Stimulated activated naive B cell treated with anti-CD40 and anti-IgM and Interleukin-4, amounts not matched to agents 10 μg/mL and 1 μg/mL and 100 μg/mL, for 72 hours (primary cell): ENCODE measurements around the gene MAPK10.
A peak's percentile ranks its signal among the peaks of the same experiment; 100 is the strongest.
"Not testable (repeated sequence)": the region's sequence is repeated elsewhere in the genome, so short reads cannot be mapped to it uniquely, and the experiment has no call there.

Experiments used
- ATAC-seq, 2 donors: fragments of 150-1000 bp; cut with Tn5 transposase; replicated peaks; 2 replicates each; pipeline ENCODE4 v1.10.0; 2021; ENCODE audit warnings: moderate library complexity in 1 of 2
- DNase-seq: peaks from one replicate; pipeline ENCODE4 v3.0.0; 2021
- H3K27ac Mint-ChIP-seq: one replicate; pipeline ENCODE4 v1.8.0; 2022; ENCODE audit warnings: mild to moderate bottlenecking, mixed read lengths
- H3K27me3 Mint-ChIP-seq, 2 donors: one replicate each; pipeline ENCODE4 v1.8.0; 2022; ENCODE audit warnings: mixed read lengths in 2 of 2
- H3K36me3 Mint-ChIP-seq, 2 donors: one replicate each; pipeline ENCODE4 v1.8.0; 2022; ENCODE audit warnings: mixed read lengths in 2 of 2, mild to moderate bottlenecking in 1 of 2
- H3K4me1 Mint-ChIP-seq, 2 donors: one replicate each; pipeline ENCODE4 v1.8.0; 2022; ENCODE audit warnings: mixed read lengths in 2 of 2, mild to moderate bottlenecking in 1 of 2
- H3K4me3 Mint-ChIP-seq, 2 donors: one replicate each; pipeline ENCODE4 v1.8.0; 2022; ENCODE audit warnings: mild to moderate bottlenecking in 2 of 2, mixed read lengths in 2 of 2, moderate library complexity in 1 of 2
- H3K9me3 Mint-ChIP-seq, 2 donors: one replicate each; pipeline ENCODE4 v1.8.0; 2022; ENCODE audit warnings: mixed read lengths in 2 of 2, mild to moderate bottlenecking in 1 of 2

Gene MAPK10

GRCh38 chr4:86026720-86027119, 333.1 kb downstream of the MAPK10 start:
- DNase-seq (no peak), ATAC-seq (no peak)
- H3K4me1 Mint-ChIP-seq, result peaks cover 0 to 4% of the 10 kb centered on the region in 2 donors
- H3K27me3 Mint-ChIP-seq, result no peaks in the 10 kb centered on the region
- no peak overlapping the region for H3K27ac Mint-ChIP-seq
- peaks cover 0 to 4% of the 10 kb centered on the region in 2 donors for H3K9me3 Mint-ChIP-seq
- H3K4me3 Mint-ChIP-seq, result no peak overlapping the region
- no peaks in the 10 kb centered on the region for H3K36me3 Mint-ChIP-seq

- not testable (repeated sequence) for H3K9me3 Mint-ChIP-seq, H3K4me3 Mint-ChIP-seq, H3K27me3 Mint-ChIP-seq, H3K36me3 Mint-ChIP-seq, DNase-seq, H3K27ac Mint-ChIP-seq, H3K4me1 Mint-ChIP-seq, ATAC-seq
Observed at GRCh38 chr4:86021671-86022070, 338.2 kb downstream of the MAPK10 start.

DNA sequence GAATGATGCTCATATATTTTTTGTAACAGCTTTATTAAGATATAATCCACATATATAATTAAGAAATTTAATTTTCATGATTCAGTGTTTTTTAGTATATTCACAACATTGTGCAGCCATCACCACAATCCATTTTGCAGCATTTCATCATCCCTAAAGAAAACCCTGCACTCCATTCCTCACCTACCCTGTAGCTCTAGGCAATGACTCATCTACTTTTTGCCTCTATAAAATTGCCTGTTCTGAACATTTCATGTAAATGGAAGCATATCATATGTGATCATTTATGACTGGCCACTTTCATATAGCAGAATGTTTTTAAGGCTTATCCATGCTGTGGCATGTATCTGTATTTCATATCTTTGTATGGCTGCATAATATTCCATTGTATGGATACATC, 339.9 kb downstream of the MAPK10 start:
- H3K4me1 Mint-ChIP-seq, result peaks cover 4 to 6% of the 10 kb centered on the region in 2 donors
- ATAC-seq, result no peak

GRCh38 chr4:86019362-86019761, 340.5 kb downstream of the MAPK10 start:
- H3K36me3 Mint-ChIP-seq, result no peaks in the 10 kb centered on the region
- no peaks in the 10 kb centered on the region for H3K27me3 Mint-ChIP-seq
- DNase-seq (no peak), ATAC-seq (no peak)
- H3K4me3 Mint-ChIP-seq, result no peak overlapping the region
- peaks cover 0 to 4% of the 10 kb centered on the region in 2 donors for H3K9me3 Mint-ChIP-seq
- H3K27ac Mint-ChIP-seq, result no peak overlapping the region
- peaks cover 6 to 10% of the 10 kb centered on the region in 2 donors for H3K4me1 Mint-ChIP-seq

More for the DNA sequence above, 339.9 kb downstream of the MAPK10 start:
- H3K9me3 Mint-ChIP-seq, result peaks cover 0 to 4% of the 10 kb centered on the region in 2 donors
- no peaks in the 10 kb centered on the region for H3K36me3 Mint-ChIP-seq
- no peaks in the 10 kb centered on the region for H3K27me3 Mint-ChIP-seq
- no peak for DNase-seq
- no peak overlapping the region for H3K4me3 Mint-ChIP-seq
- H3K27ac Mint-ChIP-seq, result no peak overlapping the region

DNA sequence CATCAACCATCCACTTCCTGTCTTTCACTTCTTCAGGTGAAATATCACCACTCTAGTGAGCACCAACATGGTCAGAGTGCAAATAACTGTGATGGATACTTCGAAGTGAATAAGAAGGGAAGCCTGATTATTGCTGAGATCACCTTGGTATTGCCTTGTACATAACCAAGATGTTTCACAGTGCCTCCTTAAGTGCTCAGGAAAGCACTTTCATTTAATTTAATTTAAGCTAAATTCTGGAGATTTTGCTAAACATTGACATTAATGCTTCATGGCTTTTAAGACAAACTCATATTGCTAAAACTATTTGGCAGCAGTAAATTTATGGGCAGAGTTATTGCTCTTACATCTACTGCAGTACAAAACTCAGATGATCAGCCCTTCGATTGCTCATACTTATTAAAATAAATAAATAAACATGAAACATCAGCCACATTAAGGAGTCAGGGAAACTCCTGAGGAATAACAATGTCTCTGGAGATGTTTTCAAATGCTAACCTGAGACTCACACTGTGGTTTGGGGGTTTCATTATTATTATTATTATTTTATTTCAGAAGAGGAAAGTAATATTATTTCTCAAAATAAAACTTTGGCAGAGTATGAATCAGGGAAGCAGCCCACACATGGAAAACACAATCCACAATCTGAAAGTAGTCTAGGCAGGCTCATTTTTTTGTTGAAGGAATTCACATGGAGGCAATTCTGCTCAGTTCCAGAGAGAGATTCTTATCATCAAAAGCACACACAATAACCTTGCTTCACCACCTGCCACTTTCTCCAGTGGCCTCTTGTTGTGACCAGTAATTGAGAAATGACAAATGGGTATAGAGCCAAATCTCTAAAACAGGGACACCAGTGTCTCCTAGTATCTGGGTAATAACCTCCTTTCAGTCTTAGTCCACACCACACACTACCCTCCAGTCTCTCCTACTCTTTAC, 344.2 kb downstream of the MAPK10 start:
- no peak overlapping the region for H3K4me3 Mint-ChIP-seq
- no peaks in the 10 kb centered on the region for H3K27me3 Mint-ChIP-seq
- H3K36me3 Mint-ChIP-seq, result no peaks in the 10 kb centered on the region
- no peaks in the 10 kb centered on the region for H3K9me3 Mint-ChIP-seq
- DNase-seq, result no peak
- H3K27ac Mint-ChIP-seq, result no peak overlapping the region
- peaks cover 7 to 13% of the 10 kb centered on the region in 2 donors for H3K4me1 Mint-ChIP-seq
- ATAC-seq, result peak in 1 of 2 donors; percentile 39

GRCh38 chr4:86014599-86014998, 345.3 kb downstream of the MAPK10 start:
- no peaks in the 10 kb centered on the region for H3K27me3 Mint-ChIP-seq
- ATAC-seq (peak; percentile 84 to 97), DNase-seq (peak; percentile 22)
- H3K9me3 Mint-ChIP-seq, result no peaks in the 10 kb centered on the region
- H3K36me3 Mint-ChIP-seq, result no peaks in the 10 kb centered on the region
- peaks cover 7 to 13% of the 10 kb centered on the region in 2 donors for H3K4me1 Mint-ChIP-seq
- H3K4me3 Mint-ChIP-seq, result peak overlapping the region; percentile 56 to 69
- peak overlapping the region; percentile 92 for H3K27ac Mint-ChIP-seq

DNA sequence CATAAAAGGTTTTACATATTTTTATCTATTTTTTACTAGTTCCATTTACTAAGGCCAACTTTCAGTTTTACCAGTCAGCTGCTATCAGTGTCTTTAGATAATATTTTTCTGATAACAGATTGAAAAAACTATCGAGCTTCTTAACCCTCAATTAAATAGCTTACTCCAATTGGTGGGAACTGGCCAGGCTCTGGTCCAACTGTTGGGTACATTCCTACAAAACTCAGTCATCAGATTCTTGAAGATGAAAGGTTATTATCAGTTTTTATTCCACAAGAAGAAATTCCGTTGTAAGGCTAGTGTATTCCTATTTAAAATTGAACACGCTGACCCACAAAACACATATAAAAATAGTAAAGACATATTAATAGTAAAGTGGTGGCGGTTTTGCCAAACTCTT, 346.2 kb downstream of the MAPK10 start:
- no peaks in the 10 kb centered on the region for H3K9me3 Mint-ChIP-seq
- peaks cover 7 to 13% of the 10 kb centered on the region in 2 donors for H3K4me1 Mint-ChIP-seq
- ATAC-seq (no peak), DNase-seq (no peak)
- no peaks in the 10 kb centered on the region for H3K36me3 Mint-ChIP-seq
- no peak overlapping the region for H3K27ac Mint-ChIP-seq
- H3K4me3 Mint-ChIP-seq, result no peak overlapping the region
- H3K27me3 Mint-ChIP-seq, result no peaks in the 10 kb centered on the region

DNA sequence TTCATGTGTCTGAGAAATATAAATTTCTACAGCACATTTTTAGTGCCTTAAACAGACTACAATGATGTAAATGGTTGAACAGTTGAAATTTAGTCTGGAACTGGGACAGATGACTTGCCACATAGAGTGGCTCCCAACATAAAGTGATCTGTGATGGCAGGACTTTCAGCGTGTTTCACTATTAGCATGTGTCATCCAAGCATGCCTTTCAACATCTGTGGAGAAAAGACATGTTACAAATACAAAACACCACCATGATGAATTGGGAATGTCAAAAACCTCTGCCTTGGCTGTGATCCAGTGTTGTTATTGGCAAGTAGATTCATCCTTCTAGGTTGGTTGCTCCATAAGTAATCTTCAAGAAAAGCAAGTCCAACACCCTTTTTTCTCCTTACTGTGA, 348.7 kb downstream of the MAPK10 start:
- H3K27ac Mint-ChIP-seq, result no peak overlapping the region
- no peaks in the 10 kb centered on the region for H3K36me3 Mint-ChIP-seq
- H3K4me1 Mint-ChIP-seq, result peaks cover 7 to 13% of the 10 kb centered on the region in 2 donors
- no peaks in the 10 kb centered on the region for H3K27me3 Mint-ChIP-seq
- no peak overlapping the region for H3K4me3 Mint-ChIP-seq
- no peaks in the 10 kb centered on the region for H3K9me3 Mint-ChIP-seq
- DNase-seq, result no peak
- no peak for ATAC-seq

DNA sequence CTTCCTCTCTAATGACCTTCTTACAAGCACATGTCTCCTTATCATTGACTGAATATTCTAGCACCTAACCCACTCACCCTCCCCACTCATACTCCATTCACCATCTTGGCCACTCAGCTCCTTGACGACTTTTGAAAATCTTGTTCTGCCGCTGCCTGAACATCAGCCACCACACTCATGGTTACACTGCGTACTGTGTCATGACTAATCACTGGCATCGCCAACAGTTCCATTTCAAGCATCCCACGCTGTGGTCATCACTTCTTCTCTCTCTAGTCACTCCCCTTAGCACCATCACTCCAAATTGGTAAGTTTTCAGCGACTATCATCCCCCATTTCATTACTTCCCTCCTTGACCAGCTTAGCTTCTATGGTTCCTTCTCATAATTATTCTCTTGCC, 352.8 kb downstream of the MAPK10 start:
- no peak overlapping the region for H3K27ac Mint-ChIP-seq
- peaks cover 8 to 13% of the 10 kb centered on the region in 2 donors for H3K36me3 Mint-ChIP-seq
- no peaks in the 10 kb centered on the region for H3K27me3 Mint-ChIP-seq
- no peaks in the 10 kb centered on the region for H3K4me1 Mint-ChIP-seq
- no peak for DNase-seq
- no peak for ATAC-seq
- no peaks in the 10 kb centered on the region for H3K9me3 Mint-ChIP-seq
- H3K4me3 Mint-ChIP-seq, result no peak overlapping the region

GRCh38 chr4:86006057-86006456, 353.8 kb downstream of the MAPK10 start:
- Mint-ChIP-seq H3K36me3 (peaks cover 9 to 20% of the 10 kb centered on the region in 2 donors), H3K4me1 (no peaks in the 10 kb centered on the region), H3K4me3 (no peak overlapping the region), H3K9me3 (no peaks in the 10 kb centered on the region), H3K27me3 (no peaks in the 10 kb centered on the region), H3K27ac (no peak overlapping the region)
- ATAC-seq (no peak), DNase-seq (no peak)

DNA sequence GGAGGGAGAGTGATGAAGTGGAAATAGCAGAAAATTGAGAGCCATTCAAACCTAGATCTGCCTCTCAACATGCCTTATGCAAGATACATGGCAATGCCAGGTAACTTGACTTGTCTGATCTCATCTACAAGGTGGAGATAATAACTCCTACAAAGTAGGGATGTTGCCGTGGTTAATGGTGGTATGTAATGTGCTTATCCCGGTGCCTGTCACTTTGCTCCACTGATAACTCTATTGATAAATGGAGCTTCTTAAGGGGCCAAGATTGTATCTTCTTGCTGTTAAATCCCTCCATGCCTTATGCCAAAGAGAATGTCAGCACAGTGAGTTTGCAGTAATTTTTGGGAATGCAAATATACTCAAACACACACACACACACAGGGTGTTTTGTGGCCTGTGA, 355.8 kb downstream of the MAPK10 start:
- H3K9me3 Mint-ChIP-seq, result no peaks in the 10 kb centered on the region
- H3K4me1 Mint-ChIP-seq, result no peaks in the 10 kb centered on the region
- no peaks in the 10 kb centered on the region for H3K27me3 Mint-ChIP-seq
- ATAC-seq (no peak), DNase-seq (no peak)
- H3K4me3 Mint-ChIP-seq, result no peak overlapping the region
- H3K27ac Mint-ChIP-seq, result no peak overlapping the region
- peaks cover 9 to 20% of the 10 kb centered on the region in 2 donors for H3K36me3 Mint-ChIP-seq

DNA sequence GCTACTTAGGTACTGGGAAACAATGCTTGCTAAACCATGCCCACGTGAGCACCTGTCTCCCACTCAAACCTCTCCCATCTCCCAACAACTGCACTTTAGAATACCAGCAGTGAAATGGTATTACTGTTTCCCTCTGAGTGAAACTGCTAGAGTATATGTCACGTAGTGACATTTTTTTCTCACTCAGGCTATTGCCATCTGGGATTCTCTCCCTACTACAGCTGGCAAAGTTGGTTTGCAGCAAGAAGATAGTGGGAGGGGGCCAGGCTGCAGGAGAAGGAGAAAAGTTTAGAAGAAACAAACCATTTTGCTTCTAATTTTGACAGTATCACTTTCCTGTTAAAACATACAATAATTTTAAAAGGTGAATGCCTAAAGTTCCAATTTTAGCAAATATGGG, 358.3 kb downstream of the MAPK10 start:
- ATAC-seq (no peak), DNase-seq (no peak)
- no peaks in the 10 kb centered on the region for H3K27me3 Mint-ChIP-seq
- no peak overlapping the region for H3K4me3 Mint-ChIP-seq
- H3K9me3 Mint-ChIP-seq, result no peaks in the 10 kb centered on the region
- peaks cover 9 to 26% of the 10 kb centered on the region in 2 donors for H3K36me3 Mint-ChIP-seq
- no peaks in the 10 kb centered on the region for H3K4me1 Mint-ChIP-seq
- no peak overlapping the region for H3K27ac Mint-ChIP-seq

GRCh38 chr4:85995361-85995760, 364.5 kb downstream of the MAPK10 start:
- H3K4me1 Mint-ChIP-seq, result peaks cover 4 to 5% of the 10 kb centered on the region in 2 donors
- no peaks in the 10 kb centered on the region for H3K9me3 Mint-ChIP-seq
- peak overlapping the region; percentile 82 for H3K27ac Mint-ChIP-seq
- no peaks in the 10 kb centered on the region for H3K27me3 Mint-ChIP-seq
- DNase-seq (peak; percentile 26), ATAC-seq (peak; percentile 92 to 93)
- no peak overlapping the region for H3K4me3 Mint-ChIP-seq
- H3K36me3 Mint-ChIP-seq, result peaks cover 12 to 27% of the 10 kb centered on the region in 2 donors

DNA sequence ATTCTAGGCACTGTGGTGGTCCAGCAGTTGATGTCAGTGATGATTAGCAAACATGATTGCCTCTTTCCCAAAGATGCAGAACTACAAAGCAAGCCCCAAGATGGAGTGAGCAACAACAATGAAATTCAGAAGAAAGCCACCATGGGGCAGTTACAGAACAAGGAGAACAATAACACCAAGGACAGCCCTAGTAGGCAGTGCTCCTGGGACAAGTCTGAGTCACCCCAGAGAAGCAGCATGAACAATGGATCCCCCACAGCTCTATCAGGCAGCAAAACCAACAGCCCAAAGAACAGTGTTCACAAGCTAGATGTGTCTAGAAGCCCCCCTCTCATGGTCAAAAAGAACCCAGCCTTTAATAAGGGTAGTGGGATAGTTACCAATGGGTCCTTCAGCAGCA, 365.3 kb downstream of the MAPK10 start:
- Mint-ChIP-seq H3K27ac (no peak overlapping the region), H3K4me1 (peaks cover 4 to 5% of the 10 kb centered on the region in 2 donors), H3K36me3 (peaks cover 12 to 27% of the 10 kb centered on the region in 2 donors), H3K9me3 (no peaks in the 10 kb centered on the region), H3K27me3 (no peaks in the 10 kb centered on the region), H3K4me3 (no peak overlapping the region)
- no peak for ATAC-seq
- no peak for DNase-seq

GRCh38 chr4:85993641-85994040, 366.2 kb downstream of the MAPK10 start:
- Mint-ChIP-seq H3K27ac (no peak overlapping the region), H3K36me3 (peaks cover 12 to 32% of the 10 kb centered on the region in 2 donors), H3K27me3 (no peaks in the 10 kb centered on the region), H3K9me3 (no peaks in the 10 kb centered on the region), H3K4me1 (peaks cover 4 to 5% of the 10 kb centered on the region in 2 donors), H3K4me3 (no peak overlapping the region)
- DNase-seq (no peak), ATAC-seq (no peak)
